ENCODE measurements around the gene EXT2. TPM values are rescaled to one million over a fixed set of nuclear protein-coding genes. Genes with fewer than 3 reads are reported as not detected.

Gene EXT2
- total and polyA plus RNA-seq, 3 donors from 2014 or later = 47.5 to 71.2 (median 60.9) TPM

- H3K4me3 ChIP-seq = no peak overlapping the region
- peak; percentile 20 for DNase-seq
- peaks cover 6% of the 10 kb centered on the region for H3K4me1 ChIP-seq
- no peaks in the 10 kb centered on the region for H3K27me3 ChIP-seq
- H3K36me3 ChIP-seq (ENCODE audit: low read depth, missing control alignments) = no peaks in the 10 kb centered on the region
- TF ChIP-seq POLR2A (IDR thresholded peaks at IDR 0.05) (no peak), CTCF (IDR thresholded peaks at IDR 0.05) (no peak)
- 52 to 55% methylated on average over 7 of the region's 7 CpGs for WGBS, 2 donors
- no peaks in the 10 kb centered on the region for H3K9me3 ChIP-seq
- H3K27ac ChIP-seq = no peak overlapping the region
- intact Hi-C loops (cut with DNase I; ENCODE audit: low total_unique reads) = no loop called here
These were observed 16.8 kb downstream of the EXT2 start for GRCh38 chr11:44112091-44112821.

DNA sequence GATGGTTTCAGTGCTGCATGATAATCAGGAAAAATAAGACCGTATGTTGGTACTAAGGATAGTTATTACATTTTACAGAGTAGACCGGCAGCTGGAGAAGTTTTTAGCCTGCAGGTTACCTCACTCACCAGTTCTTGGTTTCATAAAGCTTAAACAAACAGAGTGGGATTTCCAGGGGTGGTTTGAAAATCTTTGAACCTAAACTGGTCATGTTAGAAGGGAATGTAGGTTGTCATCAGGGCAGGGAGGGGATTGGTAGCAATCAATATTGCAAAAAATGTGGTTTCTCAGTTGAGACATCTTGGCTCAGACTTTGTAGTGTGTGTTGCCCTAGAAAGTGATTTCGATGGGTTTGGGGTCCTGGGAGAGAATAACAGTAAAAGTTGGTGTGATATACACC, 17.5 kb downstream of the EXT2 start:
- Histone ChIP-seq H3K27me3 (no peaks in the 10 kb centered on the region), H3K4me3 (no peak overlapping the region), H3K36me3 (ENCODE audit: low read depth, missing control alignments) (no peaks in the 10 kb centered on the region), H3K4me1 (peaks cover 6% of the 10 kb centered on the region), H3K9me3 (no peaks in the 10 kb centered on the region), H3K27ac (no peak overlapping the region)
- no peak for TF ChIP-seq CTCF (IDR thresholded peaks at IDR 0.05)
- TF ChIP-seq POLR2A (IDR thresholded peaks at IDR 0.05) = no peak
- intact Hi-C loops (cut with DNase I; ENCODE audit: low total_unique reads) = no loop called here
- DNase-seq = no peak
- 90 to 92% methylated on average over 3 of the region's 3 CpGs for WGBS, 2 donors

DNA sequence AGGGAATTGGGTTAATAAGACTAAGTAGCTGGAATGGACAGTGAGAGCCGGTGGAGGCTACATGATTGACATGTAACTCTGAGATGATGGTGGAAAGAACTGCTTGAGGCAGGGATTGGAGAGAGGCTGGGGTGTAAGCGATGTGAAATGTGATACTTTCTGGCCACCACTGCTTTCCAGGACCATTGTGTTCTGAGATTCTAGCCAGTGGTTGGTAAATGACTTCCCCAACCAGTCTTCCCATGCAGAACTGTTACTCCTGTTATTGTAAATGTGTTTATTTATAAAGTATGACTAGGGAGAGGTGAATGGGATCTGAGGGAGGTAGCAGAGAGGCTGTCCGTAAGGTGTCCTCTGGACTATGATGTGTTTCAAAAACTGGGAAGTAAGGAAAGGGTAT, 18.1 kb downstream of the EXT2 start:
- Histone ChIP-seq H3K9me3 (no peaks in the 10 kb centered on the region), H3K4me1 (peaks cover 6% of the 10 kb centered on the region), H3K27me3 (no peaks in the 10 kb centered on the region), H3K27ac (no peak overlapping the region), H3K4me3 (no peak overlapping the region), H3K36me3 (ENCODE audit: low read depth, missing control alignments) (no peaks in the 10 kb centered on the region)
- 87 to 90% methylated on average over 3 of the region's 3 CpGs for WGBS, 2 donors
- no peak for DNase-seq
- intact Hi-C loops (cut with DNase I; ENCODE audit: low total_unique reads) = no loop called here
- TF ChIP-seq POLR2A (IDR thresholded peaks at IDR 0.05) (no peak), CTCF (IDR thresholded peaks at IDR 0.05) (no peak)

DNA sequence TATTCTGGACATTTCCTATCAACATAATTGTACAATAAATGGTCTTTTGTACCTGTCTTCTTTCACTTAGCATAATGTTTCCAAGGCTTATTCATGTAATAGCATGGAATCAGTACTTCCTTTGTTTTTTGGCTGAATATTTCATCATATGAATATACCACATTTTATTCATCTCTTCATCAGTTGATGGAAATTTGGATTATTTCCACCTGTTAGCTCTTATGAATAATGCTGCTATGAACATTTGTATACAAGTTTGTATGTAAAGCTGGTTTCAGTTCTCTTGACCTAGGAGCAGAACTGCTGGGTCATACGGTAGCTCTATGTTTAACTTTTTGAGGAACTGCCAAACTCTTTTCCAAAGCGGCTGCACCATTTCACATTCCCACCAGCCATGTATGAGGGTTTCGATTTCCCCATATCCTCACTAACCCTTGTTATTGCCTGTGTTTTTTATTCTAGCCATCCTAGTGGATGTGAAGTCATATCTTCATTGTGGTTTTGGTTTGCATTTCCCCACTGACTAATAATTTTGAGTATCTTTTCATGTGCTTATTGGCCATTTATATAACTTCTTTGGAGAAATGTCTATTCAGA, 20.9 kb downstream of the EXT2 start:
- H3K4me3 ChIP-seq = no peak overlapping the region
- TF ChIP-seq POLR2A (IDR thresholded peaks at IDR 0.05) (no peak), CTCF (IDR thresholded peaks at IDR 0.05) (no peak)
- peaks cover 13% of the 10 kb centered on the region for H3K4me1 ChIP-seq
- no peak overlapping the region for H3K27ac ChIP-seq
- DNase-seq = no peak
- WGBS, 2 donors = 88 to 96% methylated on average over 3 of the region's 3 CpGs
- intact Hi-C loops (cut with DNase I; ENCODE audit: low total_unique reads) = no loop called here
- no peaks in the 10 kb centered on the region for H3K27me3 ChIP-seq
- H3K9me3 ChIP-seq = no peaks in the 10 kb centered on the region
- H3K36me3 ChIP-seq (ENCODE audit: low read depth, missing control alignments) = no peaks in the 10 kb centered on the region

GRCh38 chr11:44120169-44120568, 24.7 kb downstream of the EXT2 start:
- no peaks in the 10 kb centered on the region for H3K27me3 ChIP-seq
- WGBS, 2 donors = 83 to 84% methylated on average over 5 of the region's 5 CpGs
- TF ChIP-seq POLR2A (IDR thresholded peaks at IDR 0.05) (no peak), CTCF (IDR thresholded peaks at IDR 0.05) (no peak)
- H3K27ac ChIP-seq = no peak overlapping the region
- H3K4me1 ChIP-seq = peaks cover 7% of the 10 kb centered on the region
- H3K9me3 ChIP-seq = no peaks in the 10 kb centered on the region
- no peak overlapping the region for H3K4me3 ChIP-seq
- intact Hi-C loops (cut with DNase I; ENCODE audit: low total_unique reads) = no loop called here
- DNase-seq = no peak
- no peaks in the 10 kb centered on the region for H3K36me3 ChIP-seq (ENCODE audit: low read depth, missing control alignments)

All from testis (tissue), 3 donors.